ENCODE data around the gene PKP1.

GRCh38 chr1:201377611-201378092 lies 94.3 kb downstream of the PKP1 start, which contains the start of gene TNNT2:
- TF ChIP-seq CTCF (conservative IDR thresholded peaks at IDR 0.05): no peak
- TF ChIP-seq ZFX (IDR thresholded peaks at IDR 0.05): no peak

Data from C4-2B (cell line).